Pancreas (tissue), 10 donors: ENCODE results near the gene CAMK2B. TPM values are rescaled to one million over a fixed set of nuclear protein-coding genes. Genes with fewer than 3 reads are reported as not detected.

Experiments used
- ATAC-seq, 4 donors: fragments of 200-7000 bp; cut with Tn5 transposase; one replicate each; pipeline versions ENCODE4 v1.8.0 to v1.9.1; 2020; ENCODE audit warnings: mild to moderate bottlenecking in 4 of 4, moderate library complexity in 4 of 4
- DNase-seq, 6 donors: peaks; one replicate each; pipeline ENCODE4 v3.0.0-alpha.2; 2020
- FAIRE-seq: peaks from 2 replicates; lab custom pipeline; 2012; peaks lifted over from hg19 to GRCh38; lab: Jason Lieb, UNC
- H3K27ac ChIP-seq, 4 donors: fragments of 200-600 bp; sonication (generic); 1 replicate in 3 of 4; 2 replicates in 1 of 4; pipeline versions ENCODE4 v1.5.0 to v1.8.0; 2020
- H3K27me3 ChIP-seq, 4 donors: fragments of 200-600 bp; one replicate each; pipeline ENCODE4 v1.8.0; 2021
- H3K36me3 ChIP-seq, 3 donors: fragments of 200-600 bp; sonication (generic) in 1 of 3; one replicate each; pipeline versions ENCODE4 v1.5.0 to v1.8.0; 2020 to 2021
- H3K4me1 ChIP-seq, 3 donors: fragments of 200-600 bp; one replicate each; pipeline ENCODE4 v1.8.0; 2021
- H3K4me3 ChIP-seq, 4 donors: fragments of 200-600 bp; sonication (generic) in 2 of 4; one replicate each; pipeline versions ENCODE4 v1.5.0 to v1.8.0; 2020 to 2021
- H3K9me3 ChIP-seq, 4 donors: fragments of 200-600 bp; one replicate each; pipeline ENCODE4 v1.8.0; 2021
- WGBS, 2 donors: extraction: QIAGEN DNeasy Blood & Tissue Kit; methylation state at CpG; one replicate each; pipeline ENCODE4 v1.1.7; 2013; 5-methylcytosine and 5-hydroxymethylcytosine counted together
- intact Hi-C, 3 donors: fragments of 100-400 bp; cut with DNase I; formaldehyde crosslinking; loops; one replicate each; pipeline versions ENCODE4 v1.11.1 to v1.14.2; 2022
- polyA plus RNA-seq, 2 donors: library from polyadenylated mRNA; stranded (reverse); fragments of 200-250 nt; gene quantifications; one replicate each; pipeline ENCODE4 v1.2.3, GENCODE V29; 2013
- total RNA-seq, 6 donors: library from RNA; stranded (reverse); fragmentation: NEBNext Ultra II Directional in 4 of 6; extraction: Animal tissue kit (Norgen Biotek cat#: 25700) in 4 of 6; gene quantifications; one replicate each; pipeline versions ENCODE4 v1.2.1 to v1.2.4, GENCODE V29; 2021 to 2023
- TF ChIP-seq, protein P1 (sequence below), 4 donors: fragments of 200-600 bp; sonication (generic) in 3 of 4; IDR thresholded peaks; one replicate each; pipeline versions ENCODE4 v1.5.0 to v1.8.0; 2021; ENCODE audit warnings: antibody characterized with exemption in 4 of 4
- donor health status: healthy with polysubstance abuse.
- donor health status: DM: no; HTN: no; CAD: no; lungs with moderate emphysema.
- donor health status: DM: no; HTN: no; CAD: no.
- donor health status: control.
- donor health status: control.
- donor health status: Bipolar disorder and iron deficiency.
- donor health status: DM: yes; HTN: yes; CAD: no.
- donor health status: DM: no; HTN: no; CAD: no.
- donor health status: DM: no; HTN: no; CAD: no.
- donor health status: DM: yes; HTN: yes; CAD: no.

The CAMK2B gene
- total and polyA plus RNA-seq, 8 donors, result 0.83 to 34.0 (median 2.0) TPM

DNA sequence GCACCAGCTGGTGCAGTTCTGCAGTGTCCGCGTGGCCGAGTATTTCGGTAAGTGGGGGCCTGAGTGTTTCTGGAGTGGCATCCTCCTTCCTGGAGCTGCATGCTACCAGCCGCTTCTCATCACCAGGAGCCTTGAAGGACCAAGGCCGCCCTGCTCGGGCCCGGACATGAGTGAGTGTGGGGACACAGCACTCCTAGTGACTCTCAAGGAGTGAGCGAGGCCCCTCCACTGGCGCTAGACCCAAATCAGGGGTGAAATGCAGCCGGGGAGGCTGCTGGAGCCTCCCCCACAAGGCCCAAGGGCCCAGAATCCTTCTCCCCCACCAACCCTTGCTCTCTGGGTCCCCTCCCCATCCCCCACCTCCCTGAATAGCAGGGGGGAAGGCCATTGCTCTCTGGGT lies 48.0 kb downstream of the CAMK2B start:
- Histone ChIP-seq H3K4me3 (no peak overlapping the region), H3K27me3 (no peaks in the 10 kb centered on the region), H3K9me3 (no peaks in the 10 kb centered on the region), H3K36me3 (no peaks in the 10 kb centered on the region), H3K4me1 (no peaks in the 10 kb centered on the region), H3K27ac (no peak overlapping the region)
- intact Hi-C loops, result no loop called here
- no peak for ATAC-seq
- DNase-seq, result peak in 2 of 6 donors; percentile 34 to 51
- 83 to 88% methylated on average over 11 of the region's 11 CpGs for WGBS, 2 donors
- TF ChIP-seq, protein P1, sequence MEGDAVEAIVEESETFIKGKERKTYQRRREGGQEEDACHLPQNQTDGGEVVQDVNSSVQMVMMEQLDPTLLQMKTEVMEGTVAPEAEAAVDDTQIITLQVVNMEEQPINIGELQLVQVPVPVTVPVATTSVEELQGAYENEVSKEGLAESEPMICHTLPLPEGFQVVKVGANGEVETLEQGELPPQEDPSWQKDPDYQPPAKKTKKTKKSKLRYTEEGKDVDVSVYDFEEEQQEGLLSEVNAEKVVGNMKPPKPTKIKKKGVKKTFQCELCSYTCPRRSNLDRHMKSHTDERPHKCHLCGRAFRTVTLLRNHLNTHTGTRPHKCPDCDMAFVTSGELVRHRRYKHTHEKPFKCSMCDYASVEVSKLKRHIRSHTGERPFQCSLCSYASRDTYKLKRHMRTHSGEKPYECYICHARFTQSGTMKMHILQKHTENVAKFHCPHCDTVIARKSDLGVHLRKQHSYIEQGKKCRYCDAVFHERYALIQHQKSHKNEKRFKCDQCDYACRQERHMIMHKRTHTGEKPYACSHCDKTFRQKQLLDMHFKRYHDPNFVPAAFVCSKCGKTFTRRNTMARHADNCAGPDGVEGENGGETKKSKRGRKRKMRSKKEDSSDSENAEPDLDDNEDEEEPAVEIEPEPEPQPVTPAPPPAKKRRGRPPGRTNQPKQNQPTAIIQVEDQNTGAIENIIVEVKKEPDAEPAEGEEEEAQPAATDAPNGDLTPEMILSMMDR (IDR thresholded peaks at IDR 0.05), result no peak
- FAIRE-seq, result no peak

DNA sequence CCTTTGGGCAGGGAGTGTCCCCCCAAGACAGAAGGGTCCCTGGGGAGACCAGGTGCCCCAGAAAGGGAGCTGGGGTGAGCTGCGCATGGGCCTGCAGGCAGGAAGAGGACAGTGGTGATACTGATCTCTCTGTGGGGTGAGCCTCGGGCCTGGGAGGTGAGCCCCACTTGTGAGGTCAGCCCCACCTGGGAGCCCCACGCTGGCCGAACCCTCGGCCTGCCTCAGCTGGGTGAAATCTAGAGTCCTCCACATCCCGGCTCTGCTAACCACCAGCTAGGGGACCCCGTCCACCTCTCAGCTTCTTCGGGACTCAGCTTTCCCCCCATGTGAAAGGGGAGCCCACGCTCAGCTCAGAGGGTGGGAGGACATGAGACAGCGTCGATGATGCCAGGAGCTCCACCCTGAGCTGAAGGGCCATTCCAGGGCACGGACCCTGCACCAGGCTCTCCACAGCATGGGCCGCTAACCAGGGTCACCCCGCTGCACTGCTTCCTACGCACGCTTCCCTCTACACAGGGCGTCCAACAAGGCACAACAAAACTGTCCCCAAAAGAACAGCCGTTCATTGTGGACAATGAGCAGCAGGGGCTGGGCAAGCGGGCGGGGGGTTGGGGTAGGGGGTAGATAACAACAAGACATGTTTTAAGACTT lies 48.7 kb downstream of the CAMK2B start:
- no peak for FAIRE-seq
- Histone ChIP-seq H3K36me3 (no peaks in the 10 kb centered on the region), H3K9me3 (no peaks in the 10 kb centered on the region), H3K27ac (no peak overlapping the region), H3K4me1 (no peaks in the 10 kb centered on the region), H3K27me3 (no peaks in the 10 kb centered on the region), H3K4me3 (no peak overlapping the region)
- TF ChIP-seq, protein P1 (IDR thresholded peaks at IDR 0.05), result no peak
- peak in 2 of 6 donors; percentile 30 to 42 for DNase-seq
- WGBS, 2 donors, result 81 to 86% methylated on average over 18 to 20 of the region's 20 CpGs
- intact Hi-C loops, result no loop called here
- ATAC-seq, result no peak

DNA sequence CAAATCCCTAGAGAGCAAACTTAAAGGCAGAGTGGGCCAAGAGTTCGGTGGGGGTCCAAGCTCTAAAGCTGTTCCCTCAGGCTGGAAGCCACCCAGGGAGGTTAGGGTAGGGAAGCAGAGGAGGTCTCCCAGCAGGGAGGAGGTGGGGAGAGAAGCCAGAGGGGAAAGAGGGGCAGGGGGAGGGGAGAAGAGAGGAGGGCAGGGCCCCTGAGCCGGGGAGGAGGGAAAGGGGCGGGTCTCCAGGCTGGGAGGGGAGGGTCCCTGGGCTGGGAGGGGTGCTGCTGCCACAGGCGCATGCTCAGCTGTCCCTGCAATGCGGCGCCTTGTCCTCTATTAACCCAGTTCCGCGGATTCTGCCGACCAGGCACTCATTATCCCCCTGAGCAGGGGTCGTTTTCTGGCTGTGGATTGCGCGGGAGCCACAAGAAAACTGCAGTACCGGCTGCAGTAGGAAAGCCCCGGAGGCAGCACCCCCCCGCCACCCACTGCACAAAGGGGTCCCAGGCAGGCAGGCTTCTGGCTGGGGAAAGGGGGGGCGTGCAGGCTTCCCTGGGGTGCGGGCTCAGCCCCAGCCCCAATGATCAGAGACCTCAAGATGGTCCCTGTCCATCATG lies 49.3 kb downstream of the CAMK2B start:
- intact Hi-C loops, result no loop called here
- TF ChIP-seq, protein P1 (IDR thresholded peaks at IDR 0.05), result no peak
- H3K36me3 ChIP-seq, result no peaks in the 10 kb centered on the region
- no peak for ATAC-seq
- H3K27ac ChIP-seq, result no peak overlapping the region
- H3K27me3 ChIP-seq, result no peaks in the 10 kb centered on the region
- H3K4me1 ChIP-seq, result no peaks in the 10 kb centered on the region
- no peak overlapping the region for H3K4me3 ChIP-seq
- no peak for FAIRE-seq
- H3K9me3 ChIP-seq, result no peaks in the 10 kb centered on the region
- WGBS, 2 donors, result 29 to 31% methylated on average over 17 of the region's 17 CpGs
- peak in 3 of 6 donors; percentile 6 to 52 (median 46) for DNase-seq

DNA sequence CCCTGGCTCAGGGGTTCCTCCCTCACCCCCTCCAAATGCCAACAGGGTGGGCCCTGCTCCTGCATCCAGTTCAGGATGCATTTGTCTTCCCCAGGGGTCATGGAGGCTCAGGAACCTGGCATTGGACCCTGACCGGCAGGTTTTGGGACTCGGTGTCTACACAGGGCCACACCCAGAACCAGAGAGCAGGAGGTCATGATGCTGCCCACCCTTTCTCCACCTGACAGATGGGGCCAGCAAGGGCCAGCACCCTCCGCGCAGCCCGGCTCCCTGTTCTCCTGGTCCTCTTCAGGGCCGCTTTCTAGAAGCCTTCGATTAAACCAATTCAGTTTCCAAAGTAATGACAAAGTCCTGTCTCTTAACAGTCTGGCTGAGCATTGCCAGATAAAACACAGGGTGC lies 50.2 kb downstream of the CAMK2B start:
- no peak for ATAC-seq

More for the DNA sequence above, 50.2 kb downstream of the CAMK2B start:
- DNase-seq (peak in 3 of 6 donors; percentile 8 to 30 (median 29)), FAIRE-seq (no peak)
- Histone ChIP-seq H3K9me3 (no peaks in the 10 kb centered on the region), H3K4me3 (no peak overlapping the region), H3K4me1 (no peaks in the 10 kb centered on the region), H3K27ac (no peak overlapping the region), H3K27me3 (no peaks in the 10 kb centered on the region), H3K36me3 (no peaks in the 10 kb centered on the region)
- WGBS, 2 donors, result 76 to 83% methylated on average over 7 of the region's 7 CpGs
- intact Hi-C loops, result no loop called here
- TF ChIP-seq, protein P1 (IDR thresholded peaks at IDR 0.05), result no peak
